Measurements from ENCODE around the gene VPS16.
A peak's percentile ranks its signal among the peaks of the same experiment; 100 is the strongest.

VPS16 gene
- 26.5 to 55.7 (median 37.4) reads per million in 17 experiments for total RNA-seq

DNA sequence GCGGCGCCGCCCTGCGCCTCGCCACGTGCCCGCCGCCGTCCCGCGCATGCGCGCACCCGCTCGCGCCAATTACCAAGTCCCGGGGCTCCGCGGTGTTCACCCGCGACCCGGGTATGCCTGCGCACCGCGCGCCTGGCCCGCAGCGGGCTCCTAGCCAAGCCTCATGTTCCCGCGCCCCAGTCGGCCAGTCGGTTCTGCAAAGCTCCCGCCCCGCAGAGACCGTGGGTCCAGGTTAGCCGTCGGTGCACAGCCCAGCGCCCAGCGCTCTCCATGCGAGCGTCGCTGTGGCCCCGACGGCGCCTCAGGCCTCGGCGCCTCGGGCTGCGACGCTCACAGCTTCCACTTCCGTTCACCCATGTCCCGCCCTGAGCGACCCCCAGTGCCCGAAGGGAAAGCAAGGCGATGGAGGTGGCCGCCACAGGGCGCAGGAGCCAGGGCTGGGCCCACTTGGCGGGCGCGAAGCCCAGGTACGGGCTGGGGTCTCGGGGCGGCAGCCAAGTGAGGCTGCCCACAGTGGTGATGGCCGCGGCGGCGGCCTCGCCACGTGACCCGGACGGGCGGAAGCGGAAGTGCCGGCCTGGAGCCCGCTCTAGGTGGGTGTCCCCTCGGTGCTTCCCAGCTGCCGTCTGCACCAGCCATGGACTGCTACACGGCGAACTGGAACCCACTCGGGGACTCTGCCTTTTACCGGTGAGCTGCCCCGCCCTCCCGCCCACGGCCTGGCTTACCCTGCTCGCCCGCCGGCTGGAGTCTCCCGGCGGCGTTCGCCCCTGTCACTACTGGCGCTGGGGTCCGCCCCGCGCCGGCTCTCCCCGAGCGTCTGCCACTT, at the start of gene VPS16, which contains the start of gene PCED1A:
Gene VPS16, plus strand, starts transcription at position 608 of the 829 bp plus-strand sequence. Its CDS starts 30 bp downstream, at position 638.
Gene PCED1A, minus strand, starts transcription at position 518 of the 829 bp plus-strand sequence. CDS start 743 bp downstream, outside the sequence.
- peak; percentile 91 to 96 (median 94) for DNase-seq

DNA sequence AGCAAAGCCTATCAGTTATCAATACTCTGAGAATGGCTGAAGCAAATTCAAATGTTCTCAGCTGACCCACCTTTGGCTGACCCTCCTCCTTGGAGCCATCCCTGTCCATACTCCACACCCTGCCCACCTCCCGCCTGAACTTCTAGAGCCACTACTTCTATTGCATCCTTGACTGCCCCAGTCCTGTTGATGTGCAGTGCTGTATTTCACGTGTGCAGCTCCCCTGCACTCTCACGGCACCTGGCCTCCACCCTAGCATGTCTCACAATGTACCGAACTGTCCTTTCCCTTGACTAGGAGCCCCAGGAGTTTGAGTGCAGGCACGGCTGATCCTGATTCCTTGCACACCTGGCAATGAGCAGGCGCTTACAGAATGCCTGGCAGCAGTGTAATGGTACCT, 47.1 kb upstream of the VPS16 start:
- no peak for DNase-seq

DNA sequence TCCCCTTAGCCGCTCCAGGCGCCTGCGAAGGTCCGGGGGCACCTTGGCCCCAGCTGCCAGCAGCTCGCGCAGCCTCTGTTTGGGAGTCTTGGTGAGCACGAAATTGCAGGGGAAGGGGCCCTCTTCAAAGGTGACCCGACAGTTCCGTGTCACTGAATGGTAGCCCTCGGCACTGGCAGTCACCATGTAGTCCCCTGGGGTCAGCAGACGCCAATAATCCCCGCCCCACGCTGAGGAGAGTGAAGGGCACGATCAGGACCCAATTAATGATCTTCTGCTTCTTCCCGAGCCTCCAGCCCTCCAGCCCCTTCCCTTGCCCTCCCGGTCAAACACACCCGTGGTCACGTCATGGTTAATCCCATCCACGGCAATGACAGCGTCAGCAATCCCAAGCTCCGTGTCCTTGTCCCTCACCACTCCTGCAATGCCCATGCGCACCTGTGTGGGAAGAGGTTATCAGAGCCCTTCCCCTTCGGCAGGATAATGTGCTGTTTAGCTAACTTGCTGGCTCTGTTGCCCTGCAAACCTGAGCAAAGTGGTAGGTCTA, 46.3 kb upstream of the VPS16 start:
- DNase-seq: no peak

GRCh38 chr20:2794866-2795447, 45.6 kb upstream of the VPS16 start:
- DNase-seq: no peak

- no peak for DNase-seq
These were observed 45.1 kb upstream of the VPS16 start for GRCh38 chr20:2795451-2795850.

DNA sequence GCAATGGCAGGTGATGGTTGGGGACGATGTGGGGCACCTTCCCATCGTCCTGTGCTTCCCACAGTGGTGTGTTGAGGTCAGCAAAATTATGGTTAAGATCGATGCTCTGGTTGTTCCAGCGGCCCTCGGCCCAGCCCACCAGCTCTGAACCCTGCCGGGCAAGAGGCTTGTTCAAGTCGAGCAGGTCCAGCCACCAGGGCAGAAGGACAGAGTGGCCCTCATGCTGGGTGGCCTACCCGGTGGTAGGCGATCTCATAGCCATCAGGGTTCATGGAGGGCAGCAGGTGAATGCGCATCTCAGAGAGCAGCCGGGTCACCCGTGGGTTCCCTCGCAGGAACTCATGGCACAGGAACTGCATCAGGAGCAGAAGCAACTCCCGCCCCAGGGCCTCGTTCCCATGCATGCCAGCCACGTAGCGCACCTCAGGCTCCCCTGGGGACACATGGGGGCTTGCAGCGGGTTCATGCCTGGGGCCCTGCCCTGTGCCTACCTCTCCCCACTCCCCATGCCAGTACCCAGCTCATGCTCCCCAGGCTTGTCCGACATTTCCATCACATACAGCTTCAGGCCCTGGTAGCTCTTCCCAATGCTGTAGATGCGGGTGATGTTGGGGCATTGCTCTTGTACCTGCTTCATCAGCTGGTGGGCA, 44.4 kb upstream of the VPS16 start:
- DNase-seq: no peak

- DNase-seq: no peak
These were observed 43.2 kb upstream of the VPS16 start for GRCh38 chr20:2797136-2797983.

DNA sequence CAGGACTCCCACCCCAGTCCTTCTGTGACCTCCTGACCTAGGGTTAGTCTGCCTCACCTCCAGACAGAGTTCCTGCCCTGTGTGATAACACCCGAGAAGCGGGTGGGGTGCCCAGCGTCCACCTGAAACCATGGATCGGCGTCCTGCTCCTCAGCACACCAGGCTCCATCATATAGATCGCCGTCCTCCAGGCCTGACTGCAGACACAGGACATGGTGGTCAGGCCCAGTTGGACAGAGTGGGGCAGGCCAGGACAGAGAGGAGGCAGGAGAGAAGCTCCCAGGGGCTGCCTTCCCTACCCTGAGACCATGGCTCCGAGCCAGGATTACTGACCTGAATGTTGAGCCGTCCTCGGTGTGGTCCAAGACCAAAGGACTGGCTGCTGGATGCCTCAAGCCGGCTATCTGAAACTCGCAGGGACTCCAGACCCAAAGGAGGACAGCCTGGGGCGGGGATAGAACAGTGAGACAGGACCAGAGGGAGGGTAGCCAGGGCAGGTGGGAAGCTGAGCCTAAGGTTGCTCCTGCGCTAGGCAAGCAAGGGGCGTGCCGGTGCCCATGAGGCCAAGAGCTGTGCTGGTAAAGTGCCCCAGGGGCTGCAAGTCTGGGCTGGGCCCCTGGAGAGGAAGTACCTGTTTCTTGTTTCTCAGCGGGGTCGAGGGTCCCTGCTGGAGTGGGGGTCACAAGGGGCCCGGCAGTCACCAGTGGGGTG, 42.3 kb upstream of the VPS16 start:
- DNase-seq: no peak

GRCh38 chr20:2798814-2799213, 41.7 kb upstream of the VPS16 start:
- no peak for DNase-seq

GRCh38 chr20:2799271-2799670, 41.3 kb upstream of the VPS16 start:
- no peak for DNase-seq

GRCh38 chr20:2799688-2800520, 40.6 kb upstream of the VPS16 start:
- DNase-seq: peak in 2 of 4 experiments; percentile 27 to 39

GRCh38 chr20:2800521-2801285, 39.8 kb upstream of the VPS16 start, which contains the start of gene CPXM1:
Gene CPXM1 (minus strand): TSS chr20:2800627. CDS start chr20:2800572, 55 bp downstream.
- DNase-seq: peak; percentile 20 to 61 (median 45)

GRCh38 chr20:2801286-2801728, 39.2 kb upstream of the VPS16 start:
- DNase-seq: no peak

- DNase-seq: no peak
These were observed 36.3 kb upstream of the VPS16 start for GRCh38 chr20:2804041-2804828.

DNA sequence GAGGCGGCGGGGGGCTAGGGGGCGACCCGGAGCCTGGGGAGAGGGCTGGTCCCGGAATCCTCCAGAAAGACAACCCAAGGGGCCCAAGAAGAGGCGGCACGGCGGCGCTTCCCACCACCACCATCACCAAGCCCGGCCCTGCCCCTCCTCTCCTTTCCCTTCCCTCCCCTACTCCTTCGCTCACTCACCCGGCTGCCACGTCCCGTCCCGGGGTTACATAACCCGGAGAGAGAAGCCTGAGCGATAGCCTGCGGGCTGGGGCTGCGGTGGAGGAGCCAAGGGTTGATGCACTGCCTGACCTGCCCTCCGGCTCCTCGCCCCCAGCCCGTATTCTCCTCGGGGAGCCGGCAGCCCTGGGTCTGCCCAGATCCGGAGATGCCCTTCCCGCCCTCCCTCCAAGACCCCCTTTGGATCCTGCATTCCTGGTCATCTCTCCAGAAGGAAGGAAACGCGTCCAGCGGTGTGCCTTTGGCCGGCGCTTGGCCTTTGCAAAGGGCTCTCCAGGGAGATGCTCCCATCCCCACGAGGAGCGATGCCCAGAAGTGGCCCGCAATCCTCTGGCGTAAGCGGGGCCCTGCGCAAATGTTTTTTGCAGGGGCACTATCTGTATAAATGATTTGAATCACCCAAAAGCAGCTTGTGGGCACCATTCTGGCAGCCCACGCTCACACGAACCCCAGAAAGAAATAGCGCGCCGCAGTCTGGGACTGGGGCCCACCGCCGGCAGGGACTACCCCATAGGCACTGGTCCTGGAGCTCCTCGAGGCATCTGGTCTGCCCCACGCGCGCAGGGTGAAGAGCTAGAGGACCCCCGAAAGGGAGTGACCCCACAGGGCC, 35.5 kb upstream of the VPS16 start:
- peak in 1 of 4 experiments; percentile 31 for DNase-seq

- DNase-seq: no peak
These were observed 34.7 kb upstream of the VPS16 start for GRCh38 chr20:2805689-2806350.

DNA sequence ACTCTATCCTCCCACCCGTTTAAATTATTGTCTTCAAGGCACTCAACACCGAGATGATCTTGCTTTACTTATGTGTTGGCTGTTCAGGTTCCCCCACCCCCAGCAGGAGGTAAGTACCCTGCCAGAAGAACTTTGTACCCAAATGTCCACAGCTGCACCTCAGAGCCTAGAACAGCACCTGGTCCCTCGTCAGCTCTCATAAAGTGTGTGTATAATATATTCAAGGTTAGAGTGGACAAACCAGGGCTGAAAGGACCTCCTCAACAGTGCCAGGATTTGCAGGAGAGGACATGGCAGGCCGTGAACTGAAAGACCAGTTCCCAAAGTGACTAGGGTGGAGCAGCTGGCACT, 34.2 kb upstream of the VPS16 start:
- no peak for DNase-seq

Measured in suppressor macrophage (primary cell).